NB4 (cell line): Measurements from ENCODE around the gene RNF141.

ENCODE experiments used
- CTCF ChIP-seq: IDR thresholded peaks from one replicate; pipeline ENCODE4 v1.5.1; 2012; ENCODE audit warnings: low read depth, low read length
- MAX ChIP-seq: IDR thresholded peaks from 2 replicates; pipeline ENCODE4 v1.6.1; 2011; ENCODE audit warnings: low read depth, low read length
- POLR2A ChIP-seq: IDR thresholded peaks from 2 replicates; pipeline ENCODE4 v1.6.1; 2011; ENCODE audit warnings: mild to moderate bottlenecking; ENCODE audit not compliant: insufficient read length; ENCODE audit errors: extremely low read depth

GRCh38 chr11:10573028-10573427, 32.0 kb upstream of the RNF141 start:
- TF ChIP-seq CTCF (no peak), POLR2A (no peak), MAX (no peak)
